Measurements from ENCODE around the gene IMMP1L. TPM values are rescaled to one million over a fixed set of nuclear protein-coding genes. Genes with fewer than 3 reads are reported as not detected.

The IMMP1L gene, protein sequence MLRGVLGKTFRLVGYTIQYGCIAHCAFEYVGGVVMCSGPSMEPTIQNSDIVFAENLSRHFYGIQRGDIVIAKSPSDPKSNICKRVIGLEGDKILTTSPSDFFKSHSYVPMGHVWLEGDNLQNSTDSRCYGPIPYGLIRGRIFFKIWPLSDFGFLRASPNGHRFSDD
- 16.7 and 17.7 TPM in 2 replicates for total RNA-seq

DNA sequence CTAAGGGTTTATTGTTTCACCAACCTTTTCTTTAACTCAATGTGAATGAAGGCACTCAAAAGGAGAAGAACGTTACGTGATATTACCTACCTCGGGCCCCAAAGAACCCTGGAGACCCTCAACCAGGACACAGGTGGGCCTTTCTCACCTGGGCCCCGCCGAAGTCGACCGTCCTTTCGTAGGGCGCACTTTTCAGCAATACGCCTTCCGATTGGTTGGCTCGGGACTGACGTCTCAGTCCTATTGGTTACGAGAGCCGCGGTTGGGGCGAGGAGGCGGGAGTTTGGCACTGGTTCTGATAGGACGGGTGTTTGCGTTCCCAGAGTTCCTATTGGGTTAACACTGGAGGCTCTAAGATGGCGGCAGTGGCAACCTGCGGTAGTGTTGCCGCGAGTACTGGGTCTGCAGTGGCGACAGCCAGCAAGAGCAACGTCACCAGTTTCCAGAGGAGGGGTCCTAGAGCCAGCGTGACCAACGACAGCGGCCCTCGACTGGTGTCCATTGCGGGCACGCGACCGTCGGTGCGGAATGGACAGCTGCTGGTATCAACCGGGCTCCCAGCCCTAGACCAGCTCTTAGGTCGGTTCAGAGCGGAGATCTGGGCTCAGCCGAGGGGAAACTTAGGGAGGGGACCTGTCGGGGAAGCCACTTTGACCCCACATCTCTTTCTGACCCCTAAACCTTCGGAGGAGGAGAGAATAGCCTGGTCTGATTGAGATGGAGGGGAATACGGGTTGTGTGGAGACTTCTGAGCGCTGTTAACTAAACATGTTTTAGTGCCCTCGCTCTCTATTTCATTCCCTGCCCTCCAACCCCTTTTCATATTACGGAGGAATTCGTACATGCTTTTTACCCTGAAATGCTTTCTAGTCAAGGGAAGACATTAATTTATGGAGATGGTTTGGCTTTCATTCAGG, at the start of gene IMMP1L, which contains the start of gene ELP4:
TSS of gene IMMP1L (minus strand) at position 194 of the 917 bp plus-strand sequence. CDS start 46,346 bp downstream, outside the sequence.
TSS of gene ELP4 (plus strand) at position 339 of the 917 bp plus-strand sequence. CDS start at position 357, 18 bp downstream.

Other genes starting within 250 kb of the IMMP1L start
- under 0.01 TPM in 1 of 2 replicates, not detected in the other for gene DCDC1, start 139.9 kb downstream of the IMMP1L start, total RNA-seq
- gene DNAJC24, start 139.8 kb downstream of the IMMP1L start, total RNA-seq, result 11.7 and 14.1 TPM in 2 replicates
- gene ELP4, start 145 bp upstream of the IMMP1L start, total RNA-seq, result 15.3 and 20.3 TPM in 2 replicates